HL-60/S4 treated with phorbol 12-myristate 13-acetate at 8.2 ng/mL for 4 days and 3 days (cell line): ENCODE results near the gene XRCC1.
"Not testable (repeated sequence)": the region's sequence is repeated elsewhere in the genome, so short reads cannot be mapped to it uniquely, and the experiment has no call there.

Experiments
- in situ Hi-C: fragments of 300-500 bp; cut with MboI; formaldehyde crosslinking; loops from 2 replicates; pipeline ENCODE4 v1.15.0; 2022; ENCODE audit warnings: low sequenced_read_pairs

Gene XRCC1

GRCh38 chr19:43605875-43606568 lies 30.7 kb upstream of the XRCC1 start:
- in situ Hi-C loops = no loop called here

- in situ Hi-C loops = not testable (repeated sequence)
Measured at GRCh38 chr19:43600326-43600725, 25.0 kb upstream of the XRCC1 start.

- in situ Hi-C loops = no loop called here
Measured at GRCh38 chr19:43599635-43600295, 24.4 kb upstream of the XRCC1 start.

GRCh38 chr19:43598445-43599240 lies 23.3 kb upstream of the XRCC1 start:
- in situ Hi-C loops = no loop called here

GRCh38 chr19:43597876-43598275 lies 22.5 kb upstream of the XRCC1 start:
- in situ Hi-C loops = no loop called here

GRCh38 chr19:43596842-43597461 lies 21.6 kb upstream of the XRCC1 start:
- in situ Hi-C loops = no loop called here

- in situ Hi-C loops = no loop called here
Measured at GRCh38 chr19:43595999-43596841, 20.9 kb upstream of the XRCC1 start, which contains the start of the genes IRGQ and ZNF576. Gene IRGQ (minus strand): TSS chr19:43596134. CDS start chr19:43595338, 796 bp downstream. Gene ZNF576 (plus strand): TSS chr19:43596595. CDS start chr19:43597109, 514 bp downstream.

- in situ Hi-C loops = no loop called here
Measured at GRCh38 chr19:43595605-43595998, 20.3 kb upstream of the XRCC1 start.

- in situ Hi-C loops = no loop called here
Measured at GRCh38 chr19:43594710-43595604, 19.6 kb upstream of the XRCC1 start.

- in situ Hi-C loops = no loop called here
Measured at GRCh38 chr19:43594081-43594697, 18.9 kb upstream of the XRCC1 start.

- in situ Hi-C loops = no loop called here
Measured at GRCh38 chr19:43592800-43593350, 17.5 kb upstream of the XRCC1 start.

- in situ Hi-C loops = no loop called here
Measured at GRCh38 chr19:43591904-43592772, 16.8 kb upstream of the XRCC1 start.

- in situ Hi-C loops = no loop called here
Measured at GRCh38 chr19:43589678-43590077, 14.4 kb upstream of the XRCC1 start.

GRCh38 chr19:43589277-43589676 lies 13.9 kb upstream of the XRCC1 start:
- in situ Hi-C loops = no loop called here

GRCh38 chr19:43587029-43587428 lies 11.7 kb upstream of the XRCC1 start:
- in situ Hi-C loops = not testable (repeated sequence)

GRCh38 chr19:43586346-43586745 lies 11.0 kb upstream of the XRCC1 start:
- in situ Hi-C loops = no loop called here

- in situ Hi-C loops = no loop called here
Measured at GRCh38 chr19:43584484-43584883, 9.2 kb upstream of the XRCC1 start.

GRCh38 chr19:43582495-43582894 lies 7.2 kb upstream of the XRCC1 start:
- in situ Hi-C loops = no loop called here
